ENCODE data around the gene FGF16.

DNA sequence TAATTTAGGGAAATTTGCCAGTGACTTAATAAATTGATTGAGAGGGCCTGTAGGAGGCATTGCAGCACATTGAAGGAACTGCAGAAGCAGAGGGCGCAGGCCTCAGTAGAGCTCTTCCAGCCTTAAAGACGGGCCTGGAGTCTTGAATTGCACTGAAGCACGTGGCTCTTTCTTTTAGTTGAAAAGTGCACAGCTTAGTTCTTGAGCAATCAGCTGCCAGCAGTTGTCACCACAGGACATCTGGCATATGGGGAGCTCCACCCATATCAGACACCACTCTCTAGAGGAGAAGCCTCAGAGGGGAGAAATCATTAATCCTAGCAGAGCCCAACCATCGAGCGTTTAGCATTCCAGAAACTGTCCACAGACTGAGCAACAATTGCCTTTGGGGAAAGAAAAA, 16.0 kb upstream of the FGF16 start:
- TF ChIP-seq EZH2phosphoT487 (IDR thresholded peaks at IDR 0.05; ENCODE audit: insufficient read depth, low read depth) (no peak), EZH2 (IDR thresholded peaks at IDR 0.05; ENCODE audit: insufficient read depth, poor library complexity, severe bottlenecking) (no peak)
